Activated CD8-positive, alpha-beta memory T cell treated with anti-CD3 and anti-CD28 coated beads, Interleukin-2, amount 10 ng/mL, durations not matched to agents 7 days and 5 days (primary cell): ENCODE measurements around the gene EFCAB6. TPM values are rescaled to one million over a fixed set of nuclear protein-coding genes. Genes with fewer than 3 reads are reported as not detected.

Source experiments
- ATAC-seq: fragments of 150-1000 bp; cut with Tn5 transposase; one replicate; pipeline ENCODE4 v1.10.0; 2021; ENCODE audit warnings: moderate library complexity
- CTCF ChIA-PET: fragments of 350-600 bp; sonication (Branson Sonifier 250); formaldehyde crosslinking; loops from one replicate; lab custom pipeline; 2021; ENCODE audit warnings: antibody characterized with exemption; lab: Charles Lee
- DNase-seq: peaks from one replicate; pipeline ENCODE4 v3.0.0-alpha.2; 2020
- H3K27ac Mint-ChIP-seq: one replicate; pipeline ENCODE4 v1.8.0; 2021; ENCODE audit warnings: mild to moderate bottlenecking, mixed read lengths
- H3K27me3 Mint-ChIP-seq: one replicate; pipeline ENCODE4 v1.8.0; 2021; ENCODE audit warnings: mixed read lengths
- H3K36me3 Mint-ChIP-seq: one replicate; pipeline ENCODE4 v1.8.0; 2021; ENCODE audit warnings: mild to moderate bottlenecking, mixed read lengths
- H3K4me1 Mint-ChIP-seq: one replicate; pipeline ENCODE4 v1.8.0; 2021; ENCODE audit warnings: mixed read lengths
- H3K4me3 Mint-ChIP-seq: one replicate; pipeline ENCODE4 v1.8.0; 2021; ENCODE audit warnings: mild to moderate bottlenecking, moderate library complexity, mixed read lengths
- H3K9me3 Mint-ChIP-seq: one replicate; pipeline ENCODE4 v1.8.0; 2022; ENCODE audit warnings: low read depth, mixed read lengths
- total RNA-seq, 2 experiments: library from RNA; stranded (reverse); gene quantifications; one replicate each; pipeline ENCODE4 v1.2.3, GENCODE V29; 2021

Gene EFCAB6
- total RNA-seq, 2 experiments from 2014 or later: 0.14 to 0.32 TPM

DNA sequence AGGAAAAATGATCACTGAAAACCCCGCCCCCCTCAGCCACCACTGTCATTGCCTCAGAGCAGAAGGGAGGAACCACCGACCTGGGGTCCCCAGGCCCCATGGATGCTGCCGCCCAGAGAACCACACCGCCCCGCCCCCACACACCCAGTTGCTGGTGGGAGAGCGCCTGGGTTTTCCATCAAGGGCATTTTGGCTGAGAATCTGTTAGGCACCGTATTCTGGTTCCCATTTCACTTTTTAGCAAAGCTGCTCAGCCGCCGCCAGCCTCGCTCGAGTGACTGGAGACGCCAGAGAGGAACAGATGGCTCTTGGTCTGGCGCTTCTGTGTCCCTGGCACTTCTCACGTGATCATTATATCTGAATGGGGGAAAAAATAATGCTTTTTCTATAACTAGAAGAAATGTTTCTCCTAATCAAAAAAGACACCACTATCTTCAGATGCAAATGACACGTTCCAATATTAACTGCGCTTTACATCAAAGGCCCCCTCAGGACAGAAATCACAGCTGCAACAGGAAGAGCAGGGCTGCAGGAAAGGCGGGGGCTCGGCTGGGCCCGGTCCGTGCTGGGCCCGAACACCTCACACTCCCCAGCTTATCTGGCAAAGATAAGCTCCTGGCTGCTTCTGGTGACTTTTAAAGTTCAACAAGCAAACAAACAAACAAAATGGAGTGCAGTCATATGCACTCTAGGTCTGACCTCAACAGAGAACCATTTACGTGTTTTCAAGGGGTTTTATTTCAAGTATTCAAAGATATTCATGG lies 250.5 kb downstream of the EFCAB6 start:
- CTCF ChIA-PET: no interaction called here
- no peaks in the 10 kb centered on the region for H3K36me3 Mint-ChIP-seq
- ATAC-seq (no peak), DNase-seq (no peak)
- H3K27me3 Mint-ChIP-seq: no peaks in the 10 kb centered on the region
- no peak overlapping the region for H3K4me3 Mint-ChIP-seq
- H3K27ac Mint-ChIP-seq: no peak overlapping the region
- no peaks in the 10 kb centered on the region for H3K9me3 Mint-ChIP-seq
- H3K4me1 Mint-ChIP-seq: no peaks in the 10 kb centered on the region

DNA sequence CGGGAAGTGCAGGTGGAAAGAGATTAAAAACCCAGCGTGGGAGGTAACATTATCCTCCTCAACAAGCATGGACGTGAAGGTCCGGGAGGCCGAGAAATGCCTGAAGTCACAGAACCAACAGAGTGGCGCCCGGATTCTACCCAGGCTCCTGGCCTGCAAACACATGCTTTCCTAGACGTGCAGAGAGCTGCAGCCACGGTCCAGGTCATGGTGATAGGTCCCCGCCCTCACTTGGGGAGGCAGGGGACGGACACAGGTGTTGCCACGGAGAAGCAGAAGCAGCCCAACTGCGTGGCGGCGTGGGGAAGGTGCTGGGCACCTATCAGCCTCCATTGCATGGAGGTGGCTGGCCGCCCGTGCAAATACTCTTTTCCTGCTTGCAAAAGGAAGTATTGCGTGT lies 251.5 kb downstream of the EFCAB6 start:
- H3K9me3 Mint-ChIP-seq: no peaks in the 10 kb centered on the region
- no peaks in the 10 kb centered on the region for H3K4me1 Mint-ChIP-seq
- CTCF ChIA-PET: interaction anchor here (0.5 kb wide), 1 partner anchor 580 kb away, joined by 3 read pairs; no protein-coding TSS in a partner anchor
- no peaks in the 10 kb centered on the region for H3K36me3 Mint-ChIP-seq
- H3K4me3 Mint-ChIP-seq: no peak overlapping the region
- no peak overlapping the region for H3K27ac Mint-ChIP-seq
- no peak for DNase-seq
- H3K27me3 Mint-ChIP-seq: no peaks in the 10 kb centered on the region
- ATAC-seq: no peak

DNA sequence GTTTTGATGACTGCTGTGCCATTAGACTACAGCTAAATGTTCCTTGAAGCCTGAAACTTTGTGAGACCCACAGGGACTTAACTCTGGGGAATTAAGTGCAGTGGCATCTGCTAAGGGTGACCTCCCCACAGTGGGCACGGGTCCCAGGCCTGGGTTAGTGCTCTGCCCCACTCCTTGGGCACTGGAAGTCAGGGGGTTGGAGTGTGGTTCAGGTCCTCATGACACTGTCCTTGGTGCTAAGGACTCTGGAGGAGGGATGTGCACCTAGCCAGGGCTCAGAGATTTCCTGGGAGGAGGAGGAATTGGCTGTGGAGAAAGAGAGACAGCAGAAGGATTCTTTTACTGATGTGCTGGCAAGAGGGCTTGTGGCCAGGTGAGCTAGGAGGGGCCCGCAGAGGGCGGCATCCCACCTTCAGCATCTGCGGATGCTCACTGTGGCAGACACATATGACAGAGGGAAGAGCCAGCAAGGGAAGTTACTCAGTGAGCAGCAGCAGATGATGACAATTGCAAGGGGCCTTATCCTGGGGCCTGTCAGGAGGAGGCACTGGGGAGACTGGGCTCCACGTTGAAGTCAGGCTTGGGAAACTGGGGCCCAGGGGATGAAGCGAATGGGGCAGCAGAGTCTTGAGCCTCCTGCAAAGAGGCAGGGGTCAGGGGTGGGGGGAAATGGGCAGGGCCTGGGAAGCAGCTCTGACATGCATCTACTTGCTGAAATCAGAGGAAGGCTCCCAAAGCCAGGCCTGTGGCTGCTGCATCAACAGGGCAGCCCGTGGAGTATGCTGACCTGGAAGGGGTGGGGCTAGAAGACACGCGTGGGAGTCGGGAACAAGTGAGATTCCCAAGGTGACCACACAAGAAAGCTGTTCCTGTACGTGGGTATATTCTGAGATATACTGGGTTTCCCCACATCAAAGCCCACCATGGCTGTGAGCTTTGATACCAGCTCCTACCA lies 256.3 kb downstream of the EFCAB6 start:
- H3K9me3 Mint-ChIP-seq: no peaks in the 10 kb centered on the region
- DNase-seq: peak; percentile 28
- H3K36me3 Mint-ChIP-seq: no peaks in the 10 kb centered on the region
- H3K27me3 Mint-ChIP-seq: no peaks in the 10 kb centered on the region
- CTCF ChIA-PET: no interaction called here
- no peak for ATAC-seq
- no peak overlapping the region for H3K27ac Mint-ChIP-seq
- H3K4me1 Mint-ChIP-seq: no peaks in the 10 kb centered on the region
- H3K4me3 Mint-ChIP-seq: no peak overlapping the region

DNA sequence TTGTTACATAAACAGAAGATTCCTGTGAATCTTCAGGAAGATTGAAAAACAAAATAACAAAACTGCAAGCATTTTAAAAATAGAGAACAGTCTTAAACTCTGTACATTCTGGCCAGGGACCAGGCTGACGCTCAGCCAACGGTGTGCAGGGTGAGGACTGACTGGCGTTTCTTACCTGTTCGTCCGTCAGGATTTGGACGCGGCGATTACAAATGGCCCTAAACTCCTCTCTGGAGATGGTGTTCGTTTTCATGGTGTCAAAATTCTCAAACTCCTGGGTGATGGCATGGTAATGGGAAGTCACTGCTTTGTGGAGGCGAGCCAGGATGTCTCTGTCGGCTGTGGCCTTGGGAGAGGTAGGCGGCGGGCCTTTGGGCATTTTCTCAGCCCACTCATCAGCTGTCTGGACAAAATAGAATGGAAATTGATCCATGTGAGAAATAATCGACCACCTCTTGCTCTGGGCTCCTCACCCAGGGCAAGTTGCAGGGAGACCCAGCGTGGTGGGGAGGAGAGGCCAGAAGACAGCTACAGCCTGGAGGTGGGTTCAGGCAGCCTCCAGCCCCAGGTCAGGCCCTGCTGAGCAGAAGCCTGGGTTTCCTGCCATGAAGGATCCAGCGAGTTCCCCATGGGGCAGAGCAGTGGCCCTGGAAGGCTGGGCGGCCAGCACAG lies 257.3 kb downstream of the EFCAB6 start:
- no peak for ATAC-seq
- Mint-ChIP-seq H3K9me3 (no peaks in the 10 kb centered on the region), H3K4me3 (no peak overlapping the region), H3K36me3 (no peaks in the 10 kb centered on the region), H3K27ac (no peak overlapping the region), H3K4me1 (no peaks in the 10 kb centered on the region), H3K27me3 (peaks cover 2% of the 10 kb centered on the region)
- peak; percentile 9 for DNase-seq
- CTCF ChIA-PET: no interaction called here

DNA sequence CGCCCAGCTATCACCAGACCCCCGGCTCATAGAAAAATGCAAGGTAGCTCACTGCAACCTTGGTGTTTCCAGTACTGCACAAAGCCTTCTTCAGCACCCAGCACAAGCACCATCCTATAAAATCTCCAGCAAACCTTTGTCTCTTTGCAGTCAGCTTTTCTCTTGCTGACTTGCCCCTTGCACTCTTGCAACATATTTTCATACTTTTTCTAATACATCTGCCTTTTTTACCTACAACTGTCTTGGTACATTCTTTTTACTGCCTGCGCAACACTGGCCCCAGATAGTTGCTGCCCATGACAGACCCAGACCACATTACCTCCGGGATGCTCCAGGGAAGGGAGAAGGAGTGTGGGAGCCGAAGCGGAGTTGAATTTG lies 257.9 kb downstream of the EFCAB6 start:
- ATAC-seq (no peak), DNase-seq (no peak)
- no peaks in the 10 kb centered on the region for H3K36me3 Mint-ChIP-seq
- no peak overlapping the region for H3K4me3 Mint-ChIP-seq
- CTCF ChIA-PET: no interaction called here
- H3K9me3 Mint-ChIP-seq: no peaks in the 10 kb centered on the region
- H3K27me3 Mint-ChIP-seq: peaks cover 3% of the 10 kb centered on the region
- H3K27ac Mint-ChIP-seq: no peak overlapping the region
- no peaks in the 10 kb centered on the region for H3K4me1 Mint-ChIP-seq

DNA sequence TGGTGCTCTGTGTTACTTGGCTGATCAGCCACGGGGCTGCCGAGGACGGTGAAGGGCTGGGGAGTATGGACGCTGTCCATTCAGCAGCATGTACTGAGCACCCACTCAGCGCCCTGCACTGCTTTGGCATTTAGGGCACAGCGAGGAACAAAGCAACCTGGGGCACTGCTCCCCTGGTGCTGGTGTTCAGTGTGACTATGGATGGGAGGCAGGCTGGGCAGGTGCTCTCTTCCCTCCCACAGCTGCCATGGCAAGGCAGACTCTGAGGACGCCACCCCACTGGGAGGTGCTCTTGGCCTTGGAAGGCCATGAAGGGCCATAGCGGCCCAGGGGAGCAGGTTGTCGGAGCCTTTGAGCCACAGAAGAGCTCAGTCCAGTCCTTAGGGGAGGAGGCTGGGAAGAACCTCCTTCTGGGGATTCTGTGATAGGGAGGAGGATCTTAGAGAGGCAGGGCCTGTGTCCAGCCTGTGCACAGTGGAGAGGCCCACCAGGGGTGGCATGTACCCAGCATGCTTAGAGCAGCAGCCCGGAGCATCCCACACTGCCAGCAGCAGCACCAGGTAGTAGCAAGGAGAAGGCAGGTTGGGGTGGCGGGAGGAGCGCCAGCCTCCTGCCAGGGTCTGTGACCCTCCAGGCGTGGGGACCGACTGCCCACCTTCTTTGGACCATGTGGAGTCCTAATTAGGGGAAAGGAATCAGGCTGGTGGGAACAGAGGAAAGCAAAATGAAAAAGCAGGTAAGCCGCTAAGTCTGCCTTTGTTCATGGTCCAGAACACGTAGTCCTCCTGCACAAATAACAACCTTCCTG lies 258.4 kb downstream of the EFCAB6 start:
- H3K27me3 Mint-ChIP-seq: peaks cover 3% of the 10 kb centered on the region
- H3K27ac Mint-ChIP-seq: no peak overlapping the region
- no peak overlapping the region for H3K4me3 Mint-ChIP-seq
- H3K36me3 Mint-ChIP-seq: no peaks in the 10 kb centered on the region
- no peaks in the 10 kb centered on the region for H3K9me3 Mint-ChIP-seq
- DNase-seq: peak; percentile 30
- ATAC-seq: no peak
- CTCF ChIA-PET: no interaction called here
- H3K4me1 Mint-ChIP-seq: no peaks in the 10 kb centered on the region

DNA sequence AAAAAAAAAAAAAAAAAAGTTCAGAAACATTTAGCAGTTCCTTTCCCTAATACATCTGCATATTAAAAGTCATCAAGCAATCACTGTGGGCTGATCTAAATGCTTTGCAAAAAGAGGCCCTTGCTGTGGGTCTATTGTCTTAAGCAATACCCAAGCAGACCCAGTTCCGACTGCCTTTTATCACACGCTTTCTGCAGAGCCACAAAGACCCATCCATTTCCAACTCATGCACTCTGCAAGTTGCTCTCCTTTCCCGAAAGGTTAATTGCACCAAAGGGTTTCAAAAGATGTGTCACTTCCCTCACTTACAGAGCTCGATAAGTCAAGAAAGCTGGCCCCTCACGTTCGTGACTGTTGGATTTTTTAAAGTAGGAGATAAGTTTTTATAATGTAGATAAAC lies 261.4 kb downstream of the EFCAB6 start:
- H3K27ac Mint-ChIP-seq: no peak overlapping the region
- H3K36me3 Mint-ChIP-seq: no peaks in the 10 kb centered on the region
- CTCF ChIA-PET: no interaction called here
- H3K4me1 Mint-ChIP-seq: no peaks in the 10 kb centered on the region
- H3K27me3 Mint-ChIP-seq: peaks cover 6% of the 10 kb centered on the region
- H3K9me3 Mint-ChIP-seq: no peaks in the 10 kb centered on the region
- DNase-seq (peak; percentile 15), ATAC-seq (no peak)
- no peak overlapping the region for H3K4me3 Mint-ChIP-seq

DNA sequence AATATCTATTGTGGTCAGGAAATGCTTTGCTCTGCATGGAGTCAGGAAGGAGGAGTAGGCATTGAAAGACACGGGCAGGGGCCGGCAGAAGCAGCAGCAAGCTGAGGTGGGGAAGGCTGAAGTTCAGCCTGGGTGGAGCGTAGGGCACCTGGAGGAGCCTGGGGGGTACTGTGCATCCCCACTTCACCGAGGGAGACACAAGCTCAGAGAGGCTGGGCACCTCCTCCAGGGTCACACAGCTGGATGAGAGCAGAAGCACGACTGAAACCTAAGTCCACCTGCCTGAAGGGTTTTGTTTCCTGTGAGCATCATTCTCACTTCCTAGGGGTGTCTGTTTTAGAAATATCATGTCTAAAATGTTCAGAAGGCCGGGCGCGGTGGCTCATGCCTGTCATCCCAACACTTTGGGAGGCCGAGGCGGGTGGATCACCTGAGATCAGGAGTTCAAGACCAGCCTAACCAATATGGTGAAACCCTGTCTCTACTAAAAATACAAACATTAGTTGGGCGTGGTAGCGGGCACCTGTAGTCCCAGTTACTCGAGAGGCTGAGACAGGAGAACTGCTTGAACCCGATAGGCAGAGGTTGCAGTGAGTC lies 262.0 kb downstream of the EFCAB6 start:
- Mint-ChIP-seq H3K27ac (no peak overlapping the region), H3K27me3 (peaks cover 6% of the 10 kb centered on the region), H3K4me3 (no peak overlapping the region), H3K36me3 (no peaks in the 10 kb centered on the region), H3K4me1 (no peaks in the 10 kb centered on the region), H3K9me3 (no peaks in the 10 kb centered on the region)
- CTCF ChIA-PET: no interaction called here
- DNase-seq (peak; percentile 4), ATAC-seq (no peak)

DNA sequence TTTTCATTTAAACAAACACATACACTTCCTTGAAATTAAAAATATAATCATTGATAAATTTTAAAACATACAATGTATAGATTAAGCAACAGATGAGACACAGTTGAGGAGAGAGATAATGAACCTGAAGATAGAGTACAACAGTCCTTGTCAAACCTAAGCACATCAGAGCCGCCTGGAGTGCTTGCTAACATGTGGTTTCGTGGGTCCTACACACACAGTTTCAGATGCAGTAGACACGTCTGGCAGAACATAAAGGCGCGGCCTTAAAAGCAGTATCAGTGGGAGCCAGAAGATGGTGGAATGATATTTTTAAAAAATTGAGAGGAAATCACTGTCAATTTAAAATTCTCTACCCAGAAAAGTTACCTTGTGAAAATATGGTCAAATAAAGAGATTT lies 265.9 kb downstream of the EFCAB6 start:
- DNase-seq (no peak), ATAC-seq (no peak)
- Mint-ChIP-seq H3K4me3 (no peak overlapping the region), H3K9me3 (no peaks in the 10 kb centered on the region), H3K27ac (no peak overlapping the region), H3K27me3 (peaks cover 6% of the 10 kb centered on the region), H3K4me1 (no peaks in the 10 kb centered on the region), H3K36me3 (no peaks in the 10 kb centered on the region)
- CTCF ChIA-PET: no interaction called here

DNA sequence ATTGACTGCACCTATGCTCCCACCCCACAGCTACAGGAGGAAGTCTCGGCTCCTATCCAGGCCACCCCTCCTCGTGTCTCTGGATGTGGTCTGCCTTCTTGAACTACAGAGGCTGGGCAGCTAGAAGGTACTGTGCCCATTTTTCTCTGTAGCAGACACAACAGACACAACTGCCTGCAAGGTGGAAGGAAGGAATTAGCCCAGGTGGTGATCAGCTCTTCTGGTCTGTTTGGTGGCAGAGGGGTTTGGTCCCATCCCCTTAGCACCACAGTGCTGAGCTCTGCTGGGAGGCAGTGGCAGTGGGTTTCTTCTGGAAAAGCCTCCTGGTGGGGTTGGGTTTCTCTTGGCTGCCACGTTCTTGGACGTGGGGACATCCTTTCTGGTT lies 267.8 kb downstream of the EFCAB6 start:
- no peaks in the 10 kb centered on the region for H3K4me1 Mint-ChIP-seq
- no peak for ATAC-seq
- CTCF ChIA-PET: interaction anchor here (1.2 kb wide), 1 partner anchor 12 kb away, joined by 3 read pairs; no protein-coding TSS in a partner anchor
- DNase-seq: no peak
- no peaks in the 10 kb centered on the region for H3K9me3 Mint-ChIP-seq
- peaks cover 3% of the 10 kb centered on the region for H3K27me3 Mint-ChIP-seq
- no peak overlapping the region for H3K4me3 Mint-ChIP-seq
- no peak overlapping the region for H3K27ac Mint-ChIP-seq
- H3K36me3 Mint-ChIP-seq: no peaks in the 10 kb centered on the region

DNA sequence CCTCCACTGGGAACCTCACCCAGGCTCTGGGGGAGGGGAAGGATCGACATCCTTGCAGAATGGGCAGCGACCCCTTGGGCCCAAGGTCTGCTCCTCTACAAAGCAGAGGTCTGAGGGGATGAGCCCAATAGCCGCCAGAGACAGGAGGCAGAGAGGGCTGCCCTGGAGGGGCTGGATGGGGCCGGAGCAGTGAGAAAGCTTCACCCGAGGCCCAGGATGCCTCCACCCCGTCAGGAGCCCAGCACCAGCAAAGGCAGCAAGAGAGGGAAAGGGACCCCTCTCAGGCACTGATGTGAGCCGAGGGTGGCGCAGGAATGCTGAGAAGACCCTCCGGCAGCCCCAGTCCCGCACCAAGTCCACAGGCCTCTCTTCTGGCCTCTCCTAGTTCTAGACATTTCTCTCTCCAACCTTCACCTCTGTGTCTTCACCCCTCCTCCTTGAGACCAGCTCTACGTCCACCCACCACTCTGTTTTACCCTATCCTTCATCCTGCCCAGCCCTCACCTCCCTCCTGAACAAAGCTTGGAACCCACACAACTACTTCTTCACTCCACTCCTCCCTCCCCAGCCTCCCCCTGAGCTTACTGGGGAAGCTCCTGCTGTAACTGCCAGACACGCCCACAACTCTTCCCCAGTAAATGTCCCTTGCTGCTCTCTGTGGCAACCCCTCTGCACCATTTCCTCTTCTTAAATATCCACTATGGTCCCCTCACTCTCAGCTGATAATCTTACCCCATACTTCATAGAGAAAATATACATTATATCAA lies 268.4 kb downstream of the EFCAB6 start:
- ATAC-seq: no peak
- H3K4me1 Mint-ChIP-seq: no peaks in the 10 kb centered on the region
- CTCF ChIA-PET: interaction anchor here (1.2 kb wide), 1 partner anchor 11 kb away, joined by 3 read pairs; no protein-coding TSS in a partner anchor

More for the DNA sequence above, 268.4 kb downstream of the EFCAB6 start:
- H3K36me3 Mint-ChIP-seq: no peaks in the 10 kb centered on the region
- DNase-seq: no peak
- H3K27ac Mint-ChIP-seq: no peak overlapping the region
- no peaks in the 10 kb centered on the region for H3K9me3 Mint-ChIP-seq
- no peak overlapping the region for H3K4me3 Mint-ChIP-seq
- H3K27me3 Mint-ChIP-seq: peaks cover 3% of the 10 kb centered on the region
